GM21515 (cell line): ENCODE measurements around the gene SPRR2B.
"Not testable (repeated sequence)": the region's sequence is repeated elsewhere in the genome, so short reads cannot be mapped to it uniquely, and the experiment has no call there.

Source experiments
- ATAC-seq: cut with Tn5 transposase; IDR thresholded peaks from one replicate; pipeline ENCODE4 v1.9.1; 2021; ENCODE audit not compliant: unreplicated experiment

SPRR2B gene

DNA sequence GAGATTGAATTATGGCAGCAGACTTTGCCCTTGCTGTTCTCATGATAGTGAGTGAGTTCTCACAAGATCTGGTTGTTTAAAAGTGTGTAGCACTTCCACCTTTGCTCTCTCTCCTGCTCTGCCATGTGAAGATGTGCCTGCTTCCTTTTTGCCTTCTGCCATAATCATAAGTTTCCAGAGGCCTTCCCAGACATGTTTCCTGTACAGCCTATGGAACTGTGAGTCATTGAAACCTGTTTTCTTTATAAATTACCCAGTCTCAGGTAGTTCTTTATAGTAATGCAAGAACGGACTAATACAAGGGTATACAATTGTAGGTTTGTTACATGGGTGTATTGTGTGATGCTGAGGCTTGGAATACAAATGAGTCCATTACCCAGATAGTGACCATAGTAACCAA, 36.2 kb downstream of the SPRR2B start:
- no peak for ATAC-seq

DNA sequence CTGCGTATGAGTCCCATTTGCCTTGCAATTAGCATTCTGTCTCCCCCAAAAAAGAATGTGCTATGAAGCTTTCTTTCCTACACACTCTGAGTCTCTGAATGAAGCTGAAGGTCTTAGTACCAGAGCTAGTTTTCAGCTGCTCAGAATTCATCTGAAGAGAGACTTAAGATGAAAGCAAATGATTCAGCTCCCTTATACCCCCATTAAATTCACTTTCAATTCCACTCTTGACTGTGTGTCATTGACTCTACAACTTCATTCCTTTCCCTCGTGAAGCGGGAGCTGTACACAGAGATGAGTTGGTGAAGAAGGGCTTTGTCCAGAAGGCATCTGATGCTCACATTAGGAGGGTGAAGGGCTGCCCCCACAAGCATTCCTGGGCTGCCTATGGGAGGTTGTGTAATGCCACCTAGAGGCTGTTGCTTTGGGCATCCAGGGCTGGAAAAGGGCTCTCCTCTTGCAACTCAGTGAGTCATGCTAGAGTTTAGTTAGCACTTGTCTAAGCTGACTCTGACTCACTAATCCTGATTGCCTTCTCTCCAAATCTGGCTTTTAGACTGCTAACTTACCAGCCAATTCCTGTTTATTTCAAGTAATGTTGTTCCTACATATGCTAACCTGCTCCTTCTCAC, 38.6 kb downstream of the SPRR2B start:
- ATAC-seq: no peak

DNA sequence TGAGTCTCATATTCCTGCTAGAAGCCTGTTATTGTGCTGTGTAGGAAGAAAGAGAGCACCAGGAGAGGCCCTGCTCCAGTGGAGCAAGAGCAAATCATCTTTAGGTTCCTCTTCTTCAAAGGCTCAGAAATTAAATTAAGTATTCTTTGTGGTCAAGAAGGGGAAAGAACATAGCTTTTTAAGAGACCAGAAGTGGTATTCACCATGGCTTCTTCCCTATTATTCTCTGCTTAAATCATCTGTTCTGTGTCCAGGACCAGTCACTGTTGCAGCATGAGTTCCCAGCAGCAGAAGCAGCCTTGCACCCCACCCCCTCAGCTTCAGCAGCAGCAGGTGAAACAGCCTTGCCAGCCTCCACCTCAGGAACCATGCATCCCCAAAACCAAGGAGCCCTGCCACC, 39.3 kb downstream of the SPRR2B start:
- no peak for ATAC-seq

DNA sequence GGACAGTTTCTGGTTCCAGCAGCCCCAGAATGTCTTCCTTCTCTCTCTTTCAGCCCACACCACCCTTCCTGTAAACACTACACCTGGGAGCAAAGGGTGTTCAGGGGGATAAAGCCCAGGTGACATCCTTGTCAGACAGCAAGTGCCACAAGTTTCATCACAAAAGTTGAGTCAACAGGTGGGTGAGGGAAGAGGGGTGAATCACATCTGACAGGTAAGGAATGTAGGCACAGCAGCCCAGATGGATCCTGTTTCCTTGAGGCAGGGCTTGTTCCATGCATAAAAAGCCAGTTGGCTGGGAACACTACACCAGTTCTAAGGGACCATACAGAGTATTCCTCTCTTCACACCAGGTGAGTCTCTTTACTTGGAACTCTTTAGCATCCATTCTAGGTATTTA, 40.5 kb downstream of the SPRR2B start, which contains the start of gene SPRR1B:
Gene SPRR1B, plus strand, starts transcription at position 309 of the 400 bp plus-strand sequence. CDS start 1,143 bp downstream, outside the sequence.
- no peak for ATAC-seq

DNA sequence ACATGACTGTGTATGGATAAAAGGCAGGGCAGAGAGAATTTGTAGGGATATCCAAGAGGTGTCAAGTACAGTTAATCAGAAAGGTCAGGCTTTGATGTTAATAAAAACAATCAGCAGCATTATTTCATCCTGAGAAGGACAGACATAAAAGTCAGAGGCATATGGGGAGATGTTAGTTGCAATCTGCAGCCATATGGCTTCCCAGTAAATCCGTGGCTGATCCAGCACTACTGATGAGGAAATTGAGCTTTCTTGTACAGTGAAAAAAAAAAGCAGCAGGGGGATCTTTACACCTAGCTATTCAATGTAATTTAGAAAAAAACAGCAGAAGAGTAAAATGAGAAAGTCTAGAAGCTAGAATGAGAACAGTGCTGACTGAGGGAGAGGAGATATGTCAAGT, 42.6 kb downstream of the SPRR2B start:
- ATAC-seq: no peak

DNA sequence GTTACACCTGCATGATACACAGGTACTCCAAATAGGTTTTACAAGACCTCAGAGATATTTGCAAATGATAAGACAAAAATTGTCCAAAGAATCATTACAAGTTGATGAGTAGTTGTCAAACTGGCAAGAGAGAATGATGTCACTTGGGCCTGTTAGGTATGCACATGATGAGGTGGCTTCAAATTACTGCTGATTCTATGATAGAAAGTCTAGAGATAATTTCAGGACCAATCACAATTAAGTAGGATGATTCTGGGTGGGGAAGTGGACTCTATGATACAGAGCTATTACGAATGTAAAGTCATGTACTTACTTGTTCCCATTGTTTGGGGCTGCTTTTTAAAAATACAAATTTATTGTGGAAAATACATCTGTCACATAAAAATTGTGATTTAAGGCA, 45.6 kb downstream of the SPRR2B start:
- ATAC-seq: no peak

DNA sequence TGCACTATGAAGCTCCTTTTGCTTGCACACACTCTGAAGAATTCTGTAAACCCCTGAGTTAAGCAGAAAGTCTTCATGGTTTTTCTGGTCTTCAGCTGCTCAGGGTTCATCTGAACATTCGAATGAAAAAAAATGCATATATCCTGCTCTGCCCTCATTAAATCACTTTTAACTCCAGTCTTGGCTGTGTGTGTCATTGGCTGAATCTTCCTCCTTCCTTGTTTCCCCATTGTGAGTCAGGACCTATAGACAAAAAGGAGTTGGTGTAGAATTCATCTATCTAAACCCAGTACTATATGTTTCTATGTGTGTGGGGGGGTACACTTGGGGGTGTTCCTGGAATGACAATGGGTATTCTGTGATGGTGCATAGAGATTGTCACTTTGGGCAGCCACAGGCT, 47.0 kb downstream of the SPRR2B start:
- ATAC-seq: no peak

DNA sequence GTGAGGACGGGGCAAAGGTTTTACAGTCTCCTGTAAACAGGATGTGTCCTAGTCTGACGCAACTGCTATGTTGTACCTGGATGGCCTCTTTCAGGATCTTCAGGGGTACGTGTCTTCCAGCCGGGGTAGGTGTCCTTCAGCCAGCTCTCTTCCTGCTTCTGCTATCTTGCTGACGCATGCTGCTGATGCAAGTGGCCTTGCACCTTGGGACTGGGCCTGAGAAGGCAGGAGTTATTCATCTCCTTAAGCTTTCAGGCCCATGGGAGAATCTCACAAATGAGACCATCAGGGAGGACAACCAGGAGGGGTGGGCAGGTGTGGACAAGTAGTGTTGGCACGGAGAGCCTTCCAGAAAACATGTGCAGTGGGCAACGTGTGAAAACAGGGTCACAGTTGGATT, 48.3 kb downstream of the SPRR2B start:
- ATAC-seq: no peak

DNA sequence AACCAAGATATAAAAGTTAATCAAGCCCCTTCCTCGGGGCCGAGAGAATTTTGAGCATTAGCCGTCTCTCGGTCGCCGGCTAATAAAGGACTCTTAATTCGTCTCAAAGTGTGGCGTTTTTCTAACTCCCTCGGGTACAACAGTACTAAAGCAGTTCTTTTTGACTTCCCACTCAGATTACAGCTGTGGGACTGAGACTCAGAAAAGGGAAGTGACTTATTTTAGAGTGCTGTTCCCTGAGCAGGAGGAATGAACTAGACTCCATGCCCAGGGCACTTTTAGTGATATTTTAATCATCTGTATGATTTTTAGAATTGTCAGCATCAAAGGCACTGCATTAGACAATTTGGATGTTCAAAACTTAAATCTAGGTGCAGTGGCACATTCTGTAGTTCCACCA, 49.1 kb downstream of the SPRR2B start:
- not testable (repeated sequence) for ATAC-seq

DNA sequence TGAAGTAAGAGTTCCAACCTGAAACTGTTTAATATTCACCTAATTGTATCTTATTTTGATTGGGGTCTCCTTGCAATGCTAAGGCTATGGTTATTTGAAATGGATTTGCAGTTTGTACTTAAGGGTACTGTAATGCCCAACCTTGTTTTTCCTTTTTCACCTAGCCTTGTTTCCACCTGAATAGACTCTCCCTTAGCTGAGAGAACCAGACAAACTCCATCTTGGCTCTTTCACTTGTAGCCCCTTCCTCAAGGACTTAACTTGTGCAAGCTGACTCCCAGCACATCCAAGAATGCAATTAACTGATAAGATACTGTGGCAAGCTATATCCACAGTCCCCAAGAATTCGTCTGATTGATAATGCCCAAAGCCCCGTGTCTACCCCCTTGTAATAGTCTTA, 49.6 kb downstream of the SPRR2B start:
- ATAC-seq: not testable (repeated sequence)
